K562 (cell line): ENCODE data around the gene CHURC1. TPM values are rescaled to one million over a fixed set of nuclear protein-coding genes. Genes with fewer than 3 reads are reported as not detected.

Experiments used
- ATAC-seq: fragments of 200-7000 bp; cut with Tn5 transposase; 3 replicates; pipeline ENCODE4 v1.9.1; 2020; ENCODE audit warnings: moderate library complexity
- Bru-seq: library from RNA; stranded (reverse); fragments of 400-500 nt; gene quantifications from one replicate; lab custom pipeline; 2021; lab: Mats Ljungman, UMichigan
- BruChase-seq, 2 experiments: library from RNA; stranded (reverse); fragments of 400-500 nt; gene quantifications; one replicate each; lab custom pipeline; 2021; lab: Mats Ljungman, UMichigan
- BruUV-seq: library from RNA; stranded (reverse); fragments of 400-500 nt; replicated peaks from 2 replicates; lab custom pipeline; 2021; lab: Mats Ljungman, UMichigan
- CTCF ChIA-PET: fragments of 300-600 bp; formaldehyde crosslinking; extraction: SDS; loops from one replicate; lab custom pipeline; 2021; ENCODE audit warnings: low intra/inter-chr PET ratio; lab: Yijun Ruan, JAX
- POLR2A ChIA-PET: fragments of 300-600, 350-650 bp; sonication (Branson Sonifier 250); formaldehyde crosslinking; extraction: SDS; loops from one replicate; lab custom pipeline; 2021; ENCODE audit warnings: antibody characterized with exemption, inconsistent platforms; lab: Yijun Ruan, JAX
- DNase-seq, 4 experiments: peaks; one replicate each; pipeline versions ENCODE4 v3.0.0 to v3.0.0-alpha.2; 2011 to 2018; ENCODE audit warnings: low spot score in 3 of 4, mixed read lengths in 3 of 4; ENCODE audit errors: extremely low read depth in 1 of 4
- FAIRE-seq: peaks from 2 replicates; lab custom pipeline; 2011; peaks lifted over from hg19 to GRCh38; lab: Jason Lieb, UNC
- H2AFZ ChIP-seq: 2 replicates; pipeline ENCODE4 v1.6.0; 2011; ENCODE audit warnings: low read depth, low read length, control low read depth, inconsistent platforms
- H3K27ac ChIP-seq: fragments of 200-600 bp; 3 replicates; pipeline ENCODE4 v1.8.0; 2011; ENCODE audit warnings: low read depth, mild to moderate bottlenecking, control low read depth, inconsistent platforms, low read length, moderate library complexity, mixed read lengths; ENCODE audit errors: extremely low read depth
- H3K27me3 ChIP-seq, 2 experiments: fragments of 300-600 bp in 1 of 2; 2 replicates in 1 of 2; 3 replicates in 1 of 2; pipeline versions ENCODE4 v1.6.0 to v1.8.0; 2011; ENCODE audit warnings: inconsistent platforms in 2 of 2, low read length in 2 of 2, mild to moderate bottlenecking in 1 of 2, mixed read lengths in 1 of 2, moderate library complexity in 1 of 2; ENCODE audit not compliant: control insufficient read depth in 2 of 2, insufficient read depth in 2 of 2
- H3K36me3 ChIP-seq: fragments of 300-600 bp; 3 replicates; pipeline ENCODE4 v1.8.0; 2011; ENCODE audit warnings: mild to moderate bottlenecking, low read length, inconsistent platforms; ENCODE audit not compliant: control insufficient read depth, insufficient read depth
- H3K4me1 ChIP-seq, 2 experiments: fragments of 200-600 bp in 1 of 2; replicated peaks in 1 of 2; 2 replicates in 1 of 2; 3 replicates in 1 of 2; pipeline versions ENCODE4 v1.5.1 to v1.8.0; 2011; ENCODE audit warnings: inconsistent platforms in 2 of 2, low read length in 2 of 2, mild to moderate bottlenecking in 1 of 2, mixed read lengths in 1 of 2, moderate library complexity in 1 of 2; ENCODE audit not compliant: control insufficient read depth in 2 of 2, insufficient read depth in 2 of 2
- H3K4me2 ChIP-seq: 2 replicates; pipeline ENCODE4 v1.6.1; 2011; ENCODE audit warnings: low read length, control low read depth, inconsistent platforms, mixed read lengths; ENCODE audit not compliant: insufficient read depth
- H3K4me3 ChIP-seq: fragments of 200-600 bp; sonication (generic), shearing (Covaris generic); 2 replicates; pipeline ENCODE4 v1.5.1; 2016; ENCODE audit warnings: control low read depth, inconsistent platforms
- H3K79me2 ChIP-seq: fragments of 200-600 bp; 3 replicates; pipeline ENCODE4 v1.8.0; 2011; ENCODE audit warnings: low read length, inconsistent platforms; ENCODE audit not compliant: control insufficient read depth, insufficient read depth
- H3K9ac ChIP-seq, 2 experiments: 2 replicates each; pipeline versions ENCODE4 v1.6.0 to v1.6.1; 2011; ENCODE audit warnings: low read depth in 2 of 2, low read length in 2 of 2, control low read depth in 1 of 2, inconsistent platforms in 1 of 2, mild to moderate bottlenecking in 1 of 2, mixed read lengths in 1 of 2; ENCODE audit not compliant: insufficient read depth in 1 of 2
- H3K9me1 ChIP-seq: one replicate; pipeline ENCODE4 v1.6.0; 2011; ENCODE audit warnings: inconsistent platforms, mild to moderate bottlenecking, low read length, moderate library complexity; ENCODE audit not compliant: control insufficient read depth, insufficient read depth
- H3K9me3 ChIP-seq: replicated peaks from 2 replicates; pipeline ENCODE4 v1.5.1; 2011; ENCODE audit warnings: low read depth, low read length, inconsistent platforms; ENCODE audit not compliant: control insufficient read depth, insufficient read depth
- H4K20me1 ChIP-seq: replicated peaks from 2 replicates; pipeline ENCODE4 v1.6.1; 2011; ENCODE audit warnings: low read length, inconsistent platforms, mixed read lengths; ENCODE audit not compliant: control insufficient read depth, insufficient read depth
- ATF1 ChIP-seq, 2 experiments: fragments of 450-650 bp in 1 of 2; IDR thresholded peaks; 2 replicates each; pipeline ENCODE4 v1.6.1; 2016; ENCODE audit warnings: missing compliant biosample characterization in 1 of 2, missing genetic modification characterization in 1 of 2
- E2F6 ChIP-seq, 2 experiments: IDR thresholded peaks; 2 replicates each; pipeline ENCODE4 v1.6.1; 2011; ENCODE audit warnings: borderline replicate concordance in 1 of 2, control low read depth in 1 of 2, low read depth in 1 of 2, low read length in 1 of 2, mild to moderate bottlenecking in 1 of 2, mixed read lengths in 1 of 2, moderate library complexity in 1 of 2; ENCODE audit not compliant: insufficient read depth in 1 of 2, insufficient read length in 1 of 2, poor library complexity in 1 of 2, severe bottlenecking in 1 of 2; ENCODE audit errors: extremely low read depth in 1 of 2
- L3MBTL2 ChIP-seq: fragments of 450-650 bp; IDR thresholded peaks from 2 replicates; pipeline ENCODE4 v1.6.1; 2016; ENCODE audit warnings: mild to moderate bottlenecking, moderate library complexity
- MBD2 ChIP-seq: sonication (generic); IDR thresholded peaks from 2 replicates; pipeline ENCODE4 v1.6.1; 2016; ENCODE audit warnings: low read depth, borderline replicate concordance
- TAF1 ChIP-seq: IDR thresholded peaks from 2 replicates; pipeline ENCODE4 v1.6.1; 2011; ENCODE audit warnings: mild to moderate bottlenecking, low read length, moderate library complexity; ENCODE audit not compliant: insufficient read depth, control insufficient read depth, severe bottlenecking; ENCODE audit errors: extremely low read depth
- WGBS: fragments of 100-300 bp; shearing (Covaris generic); methylation state at CpG from one replicate; pipeline ENCODE4 v1.1.6; 2016; ENCODE audit warnings: low coverage, mixed read lengths; ENCODE audit not compliant: insufficient coverage; ENCODE audit errors: missing lambda C conversion rate; 5-methylcytosine and 5-hydroxymethylcytosine counted together
- in situ Hi-C: fragments of 300-500 bp; cut with MboI; formaldehyde crosslinking; loops from 4 replicates; pipeline ENCODE4 v1.15.0; 2018; ENCODE audit warnings: inconsistent platforms, mixed read lengths
- intact Hi-C: fragments of 100-400 bp; cut with micrococcal nuclease; formaldehyde crosslinking; loops from 2 replicates; pipeline ENCODE4 v1.14.2; 2022
- long read RNA-seq, 3 experiments: library from polyadenylated mRNA in 2 of 3; library from RNA in 1 of 3; unstranded in 2 of 3; stranded (forward) in 1 of 3; transcript quantifications; one replicate each; pipeline ENCODE4 v2.0.0, GENCODE V29; 2019 to 2022
- polyA minus RNA-seq, 3 experiments: library from RNA; depleted of rRNA, polyadenylated mRNA; stranded (reverse); fragments of >200 nt; gene quantifications; 2 replicates each; pipeline ENCODE4 v1.2.3, GENCODE V29; 2011
- polyA plus RNA-seq, 8 experiments: library from polyadenylated mRNA; depleted of rRNA in 4 of 8; stranded (reverse) in 5 of 8; unstranded in 3 of 8; fragments of >200 nt; fragmentation: Nextera tagmentation in 2 of 8; fragmentation: Illumina TruSeq in 1 of 8; extraction: Ambion mirVana in 2 of 8; extraction: Trizol in 1 of 8; gene quantifications; 2 replicates each; pipeline versions ENCODE4 v1.2.1 to v1.2.3, GENCODE V29; 2011 to 2014; ENCODE audit warnings: inconsistent platforms in 1 of 8, missing spikeins in 1 of 8
- total RNA-seq, 7 experiments: library from RNA; depleted of rRNA in 6 of 7; stranded (reverse); fragments of >200 nt in 6 of 7; fragmentation: Illumina TruSeq in 2 of 7; extraction: Trizol in 2 of 7; gene quantifications; 2 replicates each; pipeline versions ENCODE4 v1.2.1 to v1.2.3, GENCODE V29; 2011 to 2021; ENCODE audit warnings: low replicate concordance in 1 of 7
- TF ChIP-seq, protein P1 (sequence below), 3 experiments: fragments of 200-800 bp in 1 of 3; fragments of 250-450 bp in 1 of 3; fragments of 450-650 bp in 1 of 3; sonication (Bioruptor Pico) in 1 of 3; sonication (Bioruptor generic) in 1 of 3; formaldehyde crosslinking in 1 of 3; IDR thresholded peaks; 2 replicates each; pipeline versions ENCODE4 v1.6.1 to v1.8.0; 2016 to 2022; ENCODE audit warnings: mild to moderate bottlenecking in 2 of 3, missing genetic modification characterization in 2 of 3, missing compliant biosample characterization in 1 of 3, moderate library complexity in 1 of 3

Gene CHURC1
- total RNA-seq (2011; cell fraction: chromatin; rRNA removed; ENCODE audit: low replicate concordance), result 20.7 and 44.8 TPM in 2 replicates
- total RNA-seq (2011; cell fraction: nucleolus; rRNA removed), result 12.2 and 14.9 TPM in 2 replicates
- 36.7 and 52.4 TPM in 2 replicates for total RNA-seq (2011; cell fraction: nucleoplasm; rRNA removed)
- total RNA-seq (2014; rRNA removed) (27.3 and 29.6 TPM in 2 replicates), total RNA-seq (2014; rRNA removed; fragmentation: Illumina TruSeq; extraction: Trizol) (83.4 and 85.1 TPM in 2 replicates), total RNA-seq (2015; rRNA removed; fragmentation: Illumina TruSeq; extraction: Trizol) (42.7 and 45.6 TPM in 2 replicates), total RNA-seq (2021) (38.7 and 44.5 TPM in 2 replicates), polyA plus RNA-seq (2011; rRNA removed) (90.3 and 106 TPM in 2 replicates), polyA plus RNA-seq (2014; fragmentation: Illumina TruSeq; extraction: Trizol) (43.3 and 45.2 TPM in 2 replicates), polyA plus RNA-seq (2014; fragmentation: Nextera tagmentation; extraction: Ambion mirVana) (100 to 1,000 TPM; 223 to 239 TPM), polyA plus RNA-seq (2014; rRNA removed) (33.6 and 42.5 TPM in 2 replicates), polyA minus RNA-seq (2011; rRNA and poly(A)+ RNA removed) (19.0 and 19.5 TPM in 2 replicates), Bru-seq, nascent RNA (percentile 79 among the genes with signal in this experiment), BruChase-seq, experiment 1, labeled RNA remaining after a 2-hour chase (percentile 87 among the genes with signal in this experiment), BruChase-seq, experiment 2, labeled RNA remaining after a 6-hour chase (percentile 85 among the genes with signal in this experiment)
- polyA plus RNA-seq (2011; cell fraction: cytosol; rRNA removed), result 19.7 and 50.2 TPM in 2 replicates
- 17.4 and 27.1 TPM in 2 replicates for polyA plus RNA-seq (2011; cell fraction: nucleus; rRNA removed)
- 24.0 and 41.3 TPM in 2 replicates for polyA plus RNA-seq (2012)
- polyA minus RNA-seq (2011; cell fraction: cytosol; rRNA and poly(A)+ RNA removed), result 7.2 and 11.5 TPM in 2 replicates
- 11.2 and 26.0 TPM in 2 replicates for polyA minus RNA-seq (2011; cell fraction: nucleus; rRNA and poly(A)+ RNA removed)
- long read RNA-seq, experiment 1, transcript CHURC1-202 (3 exons, 439 nt), result minor isoform, 5 of 91 reads
- long read RNA-seq, experiment 1, transcript CHURC1-208 (4 exons, 3,615 nt), result minor isoform, 13 of 91 reads
- long read RNA-seq, experiment 1, transcript CHURC1-203 (4 exons, 2,629 nt), result major isoform, 68 of 91 reads
- long read RNA-seq, experiment 1, partial matches to known transcripts, result 3 of 91 reads
- long read RNA-seq, experiment 1, other reads (novel, unspliced or antisense), result 1 of 91 reads
- long read RNA-seq, experiment 2, transcript CHURC1-203 (4 exons, 2,629 nt), result major isoform, 36 of 53 reads
- long read RNA-seq, experiment 2, transcript CHURC1-202 (3 exons, 439 nt), result minor isoform, 9 of 53 reads
- long read RNA-seq, experiment 2, partial matches to known transcripts, result 0 of 53 reads
- long read RNA-seq, experiment 2, other reads (novel, unspliced or antisense), result 2 of 53 reads
- long read RNA-seq, experiment 3, transcript CHURC1-208 (4 exons, 3,615 nt), result minor isoform, 6 of 70 reads
- long read RNA-seq, experiment 3, transcript CHURC1-203 (4 exons, 2,629 nt), result major isoform, 55 of 70 reads
- long read RNA-seq, experiment 3, partial matches to known transcripts, result 1 of 70 reads
- long read RNA-seq, experiment 3, other reads (novel, unspliced or antisense), result 0 of 70 reads

- intact Hi-C loops, result no loop called here
- CTCF ChIA-PET, result no interaction called here
- FAIRE-seq, result peak; percentile 98
- TF ChIP-seq E2F6 (IDR thresholded peaks at IDR 0.05; ENCODE audit: borderline replicate concordance in 1 of 2, extremely low read depth in 1 of 2, insufficient read depth in 1 of 2, insufficient read length in 1 of 2, low read depth in 1 of 2, low read length in 1 of 2, poor library complexity in 1 of 2, severe bottlenecking in 1 of 2), result peak in 1 of 2 experiments; percentile 51
- TF ChIP-seq ATF1 (CRISPR knock-in tag; IDR thresholded peaks at IDR 0.05), result no peak
- peak; percentile 50 for TF ChIP-seq ATF1 (tag; IDR thresholded peaks at IDR 0.05)
- peak; percentile 61 for TF ChIP-seq L3MBTL2
- TF ChIP-seq MBD2, result peak; percentile 35; the same call in 1 of the 2 replicates
- TF ChIP-seq, protein P1, sequence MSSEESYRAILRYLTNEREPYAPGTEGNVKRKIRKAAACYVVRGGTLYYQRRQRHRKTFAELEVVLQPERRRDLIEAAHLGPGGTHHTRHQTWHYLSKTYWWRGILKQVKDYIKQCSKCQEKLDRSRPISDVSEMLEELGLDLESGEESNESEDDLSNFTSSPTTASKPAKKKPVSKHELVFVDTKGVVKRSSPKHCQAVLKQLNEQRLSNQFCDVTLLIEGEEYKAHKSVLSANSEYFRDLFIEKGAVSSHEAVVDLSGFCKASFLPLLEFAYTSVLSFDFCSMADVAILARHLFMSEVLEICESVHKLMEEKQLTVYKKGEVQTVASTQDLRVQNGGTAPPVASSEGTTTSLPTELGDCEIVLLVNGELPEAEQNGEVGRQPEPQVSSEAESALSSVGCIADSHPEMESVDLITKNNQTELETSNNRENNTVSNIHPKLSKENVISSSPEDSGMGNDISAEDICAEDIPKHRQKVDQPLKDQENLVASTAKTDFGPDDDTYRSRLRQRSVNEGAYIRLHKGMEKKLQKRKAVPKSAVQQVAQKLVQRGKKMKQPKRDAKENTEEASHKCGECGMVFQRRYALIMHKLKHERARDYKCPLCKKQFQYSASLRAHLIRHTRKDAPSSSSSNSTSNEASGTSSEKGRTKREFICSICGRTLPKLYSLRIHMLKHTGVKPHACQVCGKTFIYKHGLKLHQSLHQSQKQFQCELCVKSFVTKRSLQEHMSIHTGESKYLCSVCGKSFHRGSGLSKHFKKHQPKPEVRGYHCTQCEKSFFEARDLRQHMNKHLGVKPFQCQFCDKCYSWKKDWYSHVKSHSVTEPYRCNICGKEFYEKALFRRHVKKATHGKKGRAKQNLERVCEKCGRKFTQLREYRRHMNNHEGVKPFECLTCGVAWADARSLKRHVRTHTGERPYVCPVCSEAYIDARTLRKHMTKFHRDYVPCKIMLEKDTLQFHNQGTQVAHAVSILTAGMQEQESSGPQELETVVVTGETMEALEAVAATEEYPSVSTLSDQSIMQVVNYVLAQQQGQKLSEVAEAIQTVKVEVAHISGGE (CRISPR knock-in tag; IDR thresholded peaks at IDR 0.05), result no peak
- peak; percentile 79 for TF ChIP-seq TAF1
These were observed at the start of gene CHURC1 for GRCh38 chr14:64914237-64915028. Gene CHURC1, plus strand, starts transcription at chr14:64914455. Its CDS starts 41 bp downstream, at chr14:64914496.

More at GRCh38 chr14:64914237-64915028, at the start of gene CHURC1:
- Histone ChIP-seq H3K9me1 (no peaks in the 10 kb centered on the region), H3K4me3 (peak within 1 kb of the TSS; percentile 78), H2AFZ (peak within 1 kb of the TSS; percentile 85), H4K20me1 (no peaks in the 10 kb centered on the region), H3K9ac (peak within 1 kb of the TSS; percentile 87 to 100), H3K4me1 (peaks cover 0 to 3% of the 10 kb centered on the region in 2 experiments; a peak in 2 of 5 replicates), H3K27ac (peak within 1 kb of the TSS; percentile 86), H3K9me3 (no peaks in the 10 kb centered on the region; the same call in 1 of the 2 replicates), H3K4me2 (peak within 1 kb of the TSS; percentile 82), H3K79me2 (peaks cover 29% of the 10 kb centered on the region), H3K27me3 (no peaks in the 10 kb centered on the region), H3K36me3 (peaks cover 10% of the 10 kb centered on the region; the same call in 2 of the 3 replicates)
- BruUV-seq, result no TSS peak
- peak; percentile 82 to 94 (median 85) for DNase-seq
- ATAC-seq, result peak; percentile 98
- in situ Hi-C loops, result no loop called here
- POLR2A ChIA-PET, result interaction anchor here (0.6 to 2.1 kb wide), 9 partner anchors 10 to 1293 kb away, joined by 3 to 10 read pairs (median 3); partner anchors contain the start of gene PLEKHG3
- under 1% methylated on average over 44 of the region's 49 CpGs for WGBS
